GDM1 (cell line): ENCODE data around the gene MAML3.

ENCODE experiments used
- DNase-seq: peaks from one replicate; lab custom pipeline; 2025; lab: John Stamatoyannopoulos, UW

The MAML3 gene

DNA sequence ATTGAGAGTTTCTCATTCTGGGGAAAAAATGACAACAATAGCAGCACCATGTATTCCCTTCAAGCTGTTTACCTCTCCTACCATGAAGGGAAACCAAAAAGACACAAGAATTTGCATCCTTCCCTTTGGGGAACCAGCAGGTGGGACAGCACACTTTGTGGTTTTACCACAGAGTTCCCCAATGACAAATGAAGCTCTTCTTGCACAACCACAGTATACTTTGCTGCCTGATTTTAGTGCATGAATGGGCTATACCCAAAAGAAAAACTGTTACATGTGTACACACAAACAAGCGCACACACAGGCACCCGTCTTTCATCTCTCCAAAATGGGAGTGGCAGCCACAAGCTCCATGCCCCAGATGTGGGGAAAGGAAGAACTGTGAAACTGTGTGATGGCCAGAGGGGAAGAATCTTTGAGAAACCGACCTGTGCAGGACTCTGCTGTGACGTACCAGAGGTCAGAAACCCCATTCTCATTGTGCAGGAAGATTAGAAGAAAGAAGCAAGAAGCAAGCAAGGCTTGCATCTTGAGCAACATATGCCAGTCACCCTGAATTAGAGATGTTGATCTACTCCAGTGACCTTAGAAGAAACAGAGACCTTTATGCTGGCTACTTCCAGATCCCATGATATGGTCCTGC is 2.7 kb upstream of the MAML3 start:
- DNase-seq: no peak

DNA sequence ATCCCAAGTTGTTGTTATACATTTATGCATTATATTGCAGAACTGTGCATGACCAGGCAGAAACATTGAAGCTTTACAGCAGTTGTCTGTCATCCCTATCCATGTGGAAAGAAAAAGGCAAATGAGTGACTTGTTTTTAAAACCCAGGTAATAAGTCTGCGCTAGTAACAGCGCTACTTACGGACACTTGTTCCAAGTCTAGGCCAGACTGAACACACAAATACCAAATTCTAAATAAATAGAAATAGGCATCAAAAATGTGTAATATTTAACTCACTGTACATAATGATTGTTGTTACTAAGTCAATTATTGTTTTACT is 548 bp upstream of the MAML3 start:
- no peak for DNase-seq

DNA sequence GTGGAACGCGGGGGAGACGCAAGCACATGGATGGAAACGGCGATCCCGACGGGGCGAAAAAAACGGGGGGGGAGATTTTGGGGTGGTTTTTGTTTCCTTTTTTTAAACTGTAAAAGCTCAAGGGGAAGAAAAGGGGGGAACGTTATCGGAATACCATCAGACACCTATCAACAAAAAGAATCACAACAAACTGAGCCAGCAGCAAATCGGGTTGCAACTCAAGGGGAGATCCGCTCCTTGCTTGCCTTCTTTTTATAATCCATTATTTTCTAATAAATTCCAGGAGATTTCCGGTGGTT is 616 bp downstream of the MAML3 start:
- DNase-seq: no peak

DNA sequence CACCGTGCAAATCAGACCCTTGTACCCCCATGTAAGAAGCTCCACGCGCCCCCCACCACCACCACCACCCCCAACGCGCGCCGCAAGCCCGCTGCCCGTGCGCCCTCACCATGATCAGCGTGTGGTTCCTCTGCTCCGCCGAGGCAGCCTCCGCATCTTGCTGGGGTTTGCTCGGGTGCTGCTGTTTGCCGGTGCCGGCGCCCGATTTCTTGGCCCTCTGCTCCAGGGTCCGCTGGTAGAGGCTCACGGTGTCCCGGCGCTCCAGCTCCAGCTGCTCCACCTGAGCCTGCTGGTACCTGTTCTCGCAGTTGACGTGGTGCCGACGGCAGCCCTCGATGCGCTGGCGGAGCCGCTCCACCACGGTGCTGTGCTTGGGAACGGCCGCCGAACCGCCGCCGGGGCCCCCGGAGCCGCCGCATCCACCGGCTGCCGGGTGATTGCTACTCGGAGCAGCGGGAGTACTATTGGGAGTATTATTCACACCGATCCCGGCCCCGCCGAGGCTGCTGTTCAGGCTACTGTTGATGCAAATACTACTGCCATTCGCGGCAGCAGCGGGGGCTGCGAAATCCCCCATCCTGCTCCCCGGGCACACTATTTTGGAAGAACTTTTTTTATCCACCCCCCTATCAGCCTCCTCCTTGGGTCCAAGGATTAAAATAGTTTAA is 1.1 kb downstream of the MAML3 start:
- no peak for DNase-seq

DNA sequence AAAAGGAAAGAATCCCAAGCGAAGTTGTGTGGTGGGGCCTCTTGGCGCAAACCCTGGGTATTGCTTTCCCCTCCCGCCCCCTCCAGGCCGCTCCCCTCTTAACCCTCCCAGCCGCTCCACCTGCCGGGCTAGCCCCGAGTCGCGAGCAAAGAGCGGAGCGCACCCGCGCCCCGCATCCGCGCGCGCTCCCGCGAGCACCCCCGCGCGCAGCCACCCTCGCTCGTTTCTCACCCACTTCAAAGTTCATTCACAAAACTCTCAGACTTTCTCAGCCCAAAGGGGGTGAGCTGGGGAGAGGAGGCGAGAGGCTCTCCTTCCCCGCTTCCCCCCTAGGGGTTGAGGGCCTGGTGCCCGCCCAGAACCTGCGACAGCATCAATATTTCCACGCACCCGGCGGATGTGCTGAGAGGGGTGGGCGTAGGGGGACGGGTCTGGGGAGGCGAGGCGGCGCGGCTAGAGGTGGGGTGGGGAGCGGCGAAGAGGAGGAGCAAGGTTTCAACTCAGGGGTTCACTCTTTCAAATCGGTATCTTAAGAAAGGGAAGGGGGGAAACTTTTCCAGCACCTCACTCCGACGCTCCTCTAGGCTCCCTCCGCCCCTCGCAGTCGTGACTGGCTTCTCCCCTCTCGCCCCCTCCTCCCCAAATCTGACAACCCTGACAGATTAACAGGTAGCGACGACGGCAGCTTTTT is 1.8 kb downstream of the MAML3 start:
- peak; percentile 82 for DNase-seq

DNA sequence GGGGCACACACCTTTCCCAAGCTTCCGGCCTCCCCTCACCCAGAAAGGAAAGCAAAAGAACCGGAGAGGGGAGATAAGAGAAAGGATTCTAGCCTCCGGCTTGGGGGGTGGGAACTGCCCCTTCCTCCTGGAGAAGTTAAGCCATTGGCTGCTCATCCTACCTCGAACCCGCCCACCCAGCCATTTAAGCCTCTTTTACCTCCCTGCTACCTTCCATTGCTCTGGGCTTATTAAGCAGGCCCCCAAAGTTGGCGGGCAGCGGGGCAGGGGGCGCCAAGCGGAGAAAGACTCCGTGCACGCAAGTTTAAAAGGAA is 2.3 kb downstream of the MAML3 start:
- DNase-seq: peak; percentile 92

DNA sequence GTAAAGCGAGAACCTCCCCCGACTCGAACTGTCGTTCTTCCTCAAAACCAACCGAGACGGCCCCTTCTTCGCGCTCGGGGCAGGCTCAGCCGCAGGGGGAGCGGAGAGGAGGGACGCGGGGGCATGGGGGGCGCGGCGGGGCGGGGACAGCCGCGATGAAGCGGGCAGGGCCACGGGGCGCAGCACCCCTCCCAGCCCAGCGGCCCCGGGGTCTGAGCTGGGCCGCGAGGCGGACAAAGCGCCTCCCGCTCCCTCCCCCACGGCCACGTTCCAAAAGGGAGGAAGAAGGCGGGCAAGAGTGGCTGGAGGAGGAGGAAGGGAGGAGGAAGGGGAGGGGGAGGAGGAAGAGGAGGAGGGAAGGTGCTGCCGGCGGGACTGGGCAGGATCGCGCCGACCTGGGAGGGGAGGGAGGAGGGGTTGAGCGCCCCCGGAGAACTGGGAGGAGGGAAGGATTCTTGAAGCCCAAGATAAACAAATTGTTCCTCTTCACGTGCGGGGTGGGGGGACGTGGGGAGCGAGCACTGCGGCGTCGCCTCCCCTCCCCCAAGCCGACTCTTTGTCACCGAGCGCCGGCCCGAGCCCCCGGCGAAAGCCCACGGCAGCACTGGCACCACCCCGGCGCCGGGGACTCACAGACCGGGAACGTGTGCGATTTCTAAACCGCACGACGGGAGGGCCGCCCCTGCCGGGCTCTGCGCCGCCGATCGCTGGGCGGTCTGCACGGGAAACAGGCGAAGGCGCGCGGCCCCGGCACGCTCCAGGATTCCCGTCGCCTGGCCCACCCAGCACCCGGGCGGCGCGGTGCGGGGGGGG is 2.9 kb downstream of the MAML3 start:
- DNase-seq: peak; percentile 98

DNA sequence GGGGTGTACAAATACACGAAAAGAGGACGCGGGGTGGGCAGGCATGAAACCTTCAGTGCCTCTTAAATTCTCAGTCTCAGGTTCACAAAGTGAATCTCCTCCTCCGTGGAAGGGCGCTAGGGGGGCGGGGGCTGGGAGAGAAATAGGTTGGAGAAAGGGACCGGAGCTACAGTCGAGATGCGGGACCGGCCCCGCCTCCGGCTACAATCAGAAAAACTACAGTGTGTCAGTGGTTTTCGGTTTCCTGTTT is 3.4 kb downstream of the MAML3 start:
- DNase-seq: no peak

DNA sequence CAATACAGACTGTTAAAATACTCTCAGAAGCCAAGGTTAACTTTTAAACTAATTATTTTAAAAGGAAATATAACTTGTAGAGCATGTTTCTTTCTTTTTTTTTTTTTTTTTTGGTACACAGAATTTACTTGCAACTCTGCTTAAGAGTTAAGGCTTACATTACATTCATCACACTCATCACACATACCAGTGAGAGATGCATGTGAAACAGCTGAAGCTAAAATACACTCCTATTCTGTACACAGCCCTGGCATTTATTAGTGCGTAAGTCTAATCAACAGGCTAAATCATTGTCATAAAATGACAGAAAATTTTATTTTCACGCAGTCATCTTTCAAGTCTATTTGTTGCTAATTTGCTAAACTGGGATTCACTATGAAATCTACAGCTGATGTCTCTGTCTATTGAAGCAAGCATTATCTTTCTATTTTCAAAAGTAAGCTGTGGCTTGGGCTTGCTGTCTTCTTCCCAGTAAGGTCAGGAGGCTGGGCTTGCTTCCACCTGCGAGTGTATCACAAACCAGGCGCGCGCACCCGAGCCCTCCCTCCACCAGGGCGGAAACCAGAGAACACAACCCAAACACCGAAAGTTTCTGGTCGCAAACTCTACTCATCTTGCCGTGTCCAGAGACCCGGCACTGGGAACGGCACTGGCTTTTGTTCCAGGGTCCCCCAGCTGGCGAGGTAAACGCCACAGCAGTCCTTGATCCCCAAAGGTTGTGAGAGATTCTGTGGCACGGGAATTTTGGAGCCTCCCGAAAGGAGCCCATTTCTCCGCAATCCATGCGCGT is 3.9 kb downstream of the MAML3 start:
- DNase-seq: peak; percentile 49

DNA sequence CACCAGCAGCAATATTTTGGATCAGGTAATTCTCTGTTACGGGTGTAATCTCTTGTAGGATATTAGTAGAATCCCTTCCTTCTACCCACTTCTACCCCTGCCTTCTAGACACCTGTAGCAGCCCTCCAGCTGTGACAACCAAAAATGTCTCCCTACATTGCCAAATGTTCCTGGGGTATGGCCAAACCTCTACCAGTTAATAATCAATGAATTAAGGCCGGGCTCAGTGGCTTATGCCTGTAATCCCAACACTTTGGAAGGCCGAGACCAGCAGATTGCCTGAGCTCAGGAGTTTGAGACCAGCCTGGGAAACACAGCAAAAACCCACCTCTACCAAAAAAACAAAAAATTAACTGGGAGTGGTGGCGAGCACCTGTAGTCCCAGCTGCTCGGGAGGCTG is 9.9 kb downstream of the MAML3 start:
- no peak for DNase-seq

DNA sequence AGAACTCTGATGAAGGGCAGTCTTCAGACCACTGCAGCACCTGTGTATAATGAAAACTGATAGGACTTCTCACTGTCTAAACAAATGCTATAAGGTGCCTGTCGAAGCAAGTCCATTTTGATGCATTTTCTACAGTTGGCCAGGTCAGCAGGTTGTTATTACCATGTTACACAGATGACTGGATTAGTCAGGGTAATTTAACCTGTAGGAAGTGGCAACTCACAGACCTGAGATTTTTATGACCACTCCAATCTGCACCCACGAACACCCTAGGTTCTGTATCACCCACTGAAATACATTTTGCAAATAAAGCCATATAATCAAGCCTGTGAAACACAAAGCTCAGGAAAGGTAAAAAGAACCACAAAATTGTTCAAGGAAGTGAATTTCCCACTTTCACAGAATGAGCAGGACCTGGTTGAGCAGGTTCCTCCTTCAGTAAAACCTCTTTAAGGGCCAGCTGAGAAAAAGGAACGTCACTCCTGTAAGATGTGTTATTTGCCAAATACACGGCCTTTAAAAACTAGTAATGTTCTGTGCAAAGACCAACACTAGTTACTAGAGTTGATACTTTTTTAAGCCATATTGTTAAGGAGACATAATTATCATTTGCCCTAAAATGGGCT is 12.7 kb downstream of the MAML3 start:
- no peak for DNase-seq

DNA sequence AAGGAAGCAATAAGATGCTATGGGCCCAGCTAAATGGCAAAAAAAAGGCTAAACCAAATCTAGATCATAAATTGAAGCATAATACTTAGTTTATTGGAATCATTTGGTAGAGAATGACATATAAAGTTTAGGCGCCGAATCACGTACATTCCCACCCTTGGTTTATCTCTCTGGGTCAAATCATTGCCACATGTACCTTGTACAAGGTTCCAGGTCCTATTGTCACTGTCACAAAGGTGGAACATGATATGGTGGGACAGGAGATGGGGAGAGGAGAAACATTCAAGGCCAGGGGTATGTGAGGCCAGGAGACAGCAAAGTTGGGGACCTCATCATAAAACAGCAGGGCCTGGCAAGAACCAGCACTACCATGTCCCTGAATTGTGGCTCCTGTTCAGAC is 13.4 kb downstream of the MAML3 start:
- DNase-seq: no peak

DNA sequence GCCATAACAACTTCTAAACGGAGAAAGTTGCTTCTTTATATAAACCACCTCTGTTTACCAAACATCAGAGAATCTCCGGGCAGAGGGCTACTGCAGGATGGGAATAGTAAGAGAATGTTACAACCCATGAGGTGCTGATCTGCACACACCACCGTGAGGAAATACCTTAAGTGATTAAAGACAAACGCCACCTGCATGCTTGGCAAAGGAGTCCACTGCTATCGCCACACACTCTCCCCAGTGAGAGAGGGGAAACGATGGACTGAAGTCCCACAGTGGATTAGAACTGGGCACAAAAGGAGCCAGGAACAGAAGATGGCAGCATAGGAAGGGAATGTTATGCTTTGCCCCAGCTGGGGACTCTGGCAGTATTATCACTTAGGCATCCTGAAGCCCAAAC is 15.6 kb downstream of the MAML3 start:
- DNase-seq: no peak

DNA sequence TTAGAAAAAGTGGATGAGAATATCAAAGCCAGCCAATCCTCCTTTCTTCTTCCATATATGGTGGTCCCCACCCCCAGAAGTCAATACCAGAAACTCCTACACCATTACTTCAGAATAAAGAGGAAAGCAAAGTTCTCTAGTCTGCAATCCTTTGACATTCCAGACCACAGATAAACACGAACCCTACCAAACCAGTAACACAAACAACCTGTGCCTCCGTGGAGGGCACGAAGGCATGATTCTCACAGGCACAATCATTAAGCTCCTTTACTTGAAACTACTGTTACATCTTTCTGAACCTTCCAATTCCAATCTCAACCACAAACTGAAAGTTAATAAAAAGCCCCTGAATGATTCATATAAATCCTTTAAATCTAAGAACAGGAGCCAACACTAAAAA is 16.3 kb downstream of the MAML3 start:
- DNase-seq: no peak

DNA sequence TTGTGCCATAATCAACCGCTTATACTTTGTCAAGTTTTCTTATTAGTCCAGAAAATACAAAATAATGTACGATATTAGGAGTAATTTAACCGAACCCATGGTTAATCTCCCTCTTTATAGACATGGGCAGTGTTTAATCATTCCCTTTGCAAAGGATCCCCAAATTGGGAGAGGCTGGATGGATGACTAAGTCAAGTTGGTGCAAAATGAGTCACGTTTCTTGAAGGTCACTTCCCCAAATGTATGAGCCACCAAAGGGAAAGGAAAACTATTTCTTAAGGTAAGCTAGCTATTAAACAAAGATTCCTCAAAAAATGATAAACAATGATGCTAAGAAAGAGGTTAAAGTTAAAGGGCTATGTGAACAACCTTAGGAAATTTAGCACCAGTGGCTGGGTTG is 17.5 kb downstream of the MAML3 start:
- DNase-seq: peak; percentile 2

DNA sequence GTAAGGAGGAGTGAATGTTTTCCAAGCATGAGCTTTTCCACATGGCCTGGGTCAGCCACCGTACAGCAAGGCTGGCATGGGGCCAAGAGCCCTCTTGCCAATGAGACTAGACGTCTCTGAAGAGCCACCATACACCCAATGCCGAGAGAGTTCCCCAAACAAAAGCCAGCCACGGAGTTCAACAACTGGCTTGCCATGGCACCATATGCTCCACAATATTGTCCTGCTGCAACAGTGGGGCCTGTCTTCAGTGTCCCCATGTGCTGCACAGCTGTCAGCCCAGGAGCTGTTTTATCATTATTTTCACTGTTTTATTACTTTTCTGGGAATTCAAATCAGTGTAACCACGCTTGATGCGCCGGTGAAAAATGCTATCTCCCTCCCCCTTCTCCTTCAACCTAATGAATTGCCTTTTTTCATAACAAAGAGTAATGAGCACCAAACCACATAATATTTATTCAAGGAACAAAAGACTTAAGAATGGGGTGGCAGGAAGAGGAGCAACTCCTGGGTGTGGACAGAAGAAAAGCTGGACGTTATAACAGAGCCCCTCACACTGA is 18.4 kb downstream of the MAML3 start:
- no peak for DNase-seq

DNA sequence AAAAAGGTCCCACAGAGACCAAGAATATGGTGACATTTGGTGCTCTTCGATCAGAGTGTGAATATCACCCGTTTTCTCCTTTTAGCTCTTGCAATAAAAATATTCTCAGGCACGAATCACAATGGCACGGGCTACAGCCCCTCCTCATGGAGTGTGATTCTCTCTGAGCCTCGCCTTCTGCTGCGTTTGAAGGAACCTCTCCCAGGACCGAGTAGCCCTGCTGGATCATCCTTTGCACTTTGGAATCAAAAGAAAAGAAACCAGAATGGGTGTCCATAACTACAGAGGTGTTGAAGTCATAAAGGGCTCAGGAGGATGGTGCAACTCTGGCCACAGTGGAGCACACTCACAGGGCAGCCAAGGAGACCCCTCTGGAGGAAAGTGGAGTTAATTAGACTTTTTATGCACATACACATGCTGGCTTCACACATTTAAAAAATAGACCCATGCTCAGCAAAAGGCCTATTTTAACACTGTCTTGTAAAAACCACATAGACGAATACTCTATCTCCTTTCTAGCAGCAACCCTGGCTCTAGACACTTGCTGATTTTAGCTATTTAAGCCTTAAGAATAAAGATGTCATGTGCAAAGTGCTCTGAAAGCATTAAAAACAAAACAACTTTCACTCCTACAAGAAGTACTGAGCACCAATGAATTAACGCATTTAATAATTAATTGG is 19.1 kb downstream of the MAML3 start:
- no peak for DNase-seq

DNA sequence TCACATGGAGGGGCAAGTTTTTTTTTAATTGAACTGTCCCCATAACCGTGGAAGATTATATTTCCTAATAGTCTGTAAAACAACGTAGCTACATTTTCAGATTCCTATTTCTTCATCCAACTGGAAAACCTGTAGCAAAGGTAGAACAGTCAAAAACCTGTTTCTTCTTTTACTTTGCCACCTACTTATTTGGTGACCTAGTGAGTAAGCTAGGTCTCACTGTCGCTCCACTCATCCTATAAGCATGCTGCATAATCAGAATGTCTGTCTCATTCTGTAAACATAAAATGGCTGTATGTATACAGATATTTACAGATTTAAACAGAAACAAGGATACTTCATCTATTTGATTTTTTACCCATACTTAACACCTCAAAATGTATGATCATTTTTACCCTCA is 20.4 kb downstream of the MAML3 start:
- DNase-seq: no peak

DNA sequence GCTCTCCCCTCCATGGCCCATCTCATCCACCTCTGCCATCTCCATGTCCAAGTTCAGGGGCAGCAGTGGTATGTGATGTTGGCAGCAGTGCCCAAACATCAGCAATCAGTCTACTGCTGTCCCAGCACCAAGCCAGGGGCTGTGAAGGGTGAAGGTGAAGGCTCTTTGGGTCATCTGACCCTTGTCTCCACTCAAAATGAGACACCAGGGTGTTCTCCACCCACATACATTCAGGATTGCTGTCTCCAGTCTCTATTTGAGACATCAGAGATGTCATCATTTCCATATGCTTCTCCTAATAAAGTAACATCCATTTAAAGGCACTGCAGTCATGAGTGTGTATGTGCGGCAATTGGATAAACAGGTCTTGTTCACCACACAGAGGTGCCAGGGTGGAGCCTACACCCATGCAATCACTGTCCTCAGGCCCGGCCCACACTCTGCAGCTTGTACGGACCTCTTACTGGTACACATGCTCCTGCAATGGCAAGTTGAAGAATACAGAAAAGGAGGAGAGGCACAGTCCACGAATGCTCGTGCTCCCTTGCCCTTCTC is 22.2 kb downstream of the MAML3 start:
- no peak for DNase-seq

DNA sequence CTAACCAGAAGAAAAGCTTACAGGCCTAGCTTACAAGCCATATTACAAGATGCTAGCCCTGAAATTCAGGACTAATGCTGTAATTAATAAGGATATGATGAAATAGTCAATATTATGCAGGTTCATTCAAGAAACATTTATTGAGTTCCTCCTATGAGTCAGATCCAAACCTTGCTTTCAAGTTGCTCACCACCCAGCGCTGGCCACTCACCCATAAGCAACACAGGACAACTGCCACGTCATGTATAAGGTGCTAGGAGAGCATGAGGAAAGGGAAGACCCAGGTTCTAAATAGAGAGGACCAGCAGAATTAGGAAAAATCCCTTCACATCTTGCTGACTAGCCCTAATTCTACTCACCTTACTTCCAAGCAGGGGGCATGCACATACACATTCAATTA is 23.3 kb downstream of the MAML3 start:
- DNase-seq: no peak

DNA sequence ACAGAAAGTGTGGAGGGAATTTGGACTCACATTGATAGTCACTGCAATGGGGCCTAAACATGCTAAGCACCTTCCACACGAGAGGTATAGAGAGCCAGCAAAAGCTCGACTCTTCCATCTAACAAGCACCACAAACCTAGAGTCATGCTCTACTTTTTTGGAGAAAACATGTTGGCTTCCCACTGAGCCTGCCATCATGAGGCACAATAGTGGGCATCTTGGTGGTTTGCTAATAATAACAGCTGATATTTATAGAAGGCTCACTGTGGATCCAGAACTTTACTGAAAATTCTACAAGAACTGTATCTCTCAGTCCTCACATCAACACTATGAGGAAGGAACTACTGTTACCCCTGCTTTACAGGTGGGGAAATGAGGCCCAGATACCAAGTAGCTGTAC is 26.6 kb downstream of the MAML3 start:
- DNase-seq: no peak
